Activated naive CD4-positive, alpha-beta T cell treated with anti-CD3 and anti-CD28 coated beads for 36 hours (primary cell): ENCODE measurements around the gene PIP5K1B. TPM values are rescaled to one million over a fixed set of nuclear protein-coding genes. Genes with fewer than 3 reads are reported as not detected.

Source experiments
- CTCF ChIA-PET: fragments of 350-600 bp; sonication (Branson Sonifier 250); formaldehyde crosslinking; loops from one replicate; lab custom pipeline; 2021; ENCODE audit warnings: antibody characterized with exemption; lab: Charles Lee
- DNase-seq: peaks from one replicate; pipeline ENCODE4 v3.0.0-alpha.2; 2020
- H3K27ac Mint-ChIP-seq: one replicate; pipeline ENCODE4 v1.8.0; 2021; ENCODE audit warnings: mild to moderate bottlenecking, mixed read lengths
- H3K27me3 Mint-ChIP-seq: one replicate; pipeline ENCODE4 v1.8.0; 2021; ENCODE audit warnings: low read depth, mixed read lengths
- H3K36me3 Mint-ChIP-seq: one replicate; pipeline ENCODE4 v1.8.0; 2021; ENCODE audit warnings: low read depth, mixed read lengths
- H3K4me1 Mint-ChIP-seq: one replicate; pipeline ENCODE4 v1.8.0; 2021; ENCODE audit warnings: low read depth, mixed read lengths
- H3K4me3 Mint-ChIP-seq: one replicate; pipeline ENCODE4 v1.8.0; 2021; ENCODE audit warnings: mild to moderate bottlenecking, moderate library complexity, mixed read lengths
- H3K9me3 Mint-ChIP-seq: one replicate; pipeline ENCODE4 v1.8.0; 2021; ENCODE audit warnings: mixed read lengths
- intact Hi-C: fragments of 100-400 bp; cut with micrococcal nuclease; formaldehyde crosslinking; loops from one replicate; pipeline ENCODE4 v1.15.1; 2023
- total RNA-seq, 2 experiments: library from RNA; stranded (reverse); gene quantifications; one replicate each; pipeline ENCODE4 v1.2.3, GENCODE V29; 2021

PIP5K1B gene
- total RNA-seq, 2 experiments from 2014 or later, result 0.38 to 0.42 TPM

- H3K27ac Mint-ChIP-seq, result no peak overlapping the region
- H3K4me1 Mint-ChIP-seq, result peaks cover 18% of the 10 kb centered on the region
- no peaks in the 10 kb centered on the region for H3K9me3 Mint-ChIP-seq
- DNase-seq, result peak; percentile 79
- H3K27me3 Mint-ChIP-seq, result no peaks in the 10 kb centered on the region
- no peaks in the 10 kb centered on the region for H3K36me3 Mint-ChIP-seq
- CTCF ChIA-PET, result interaction anchor here (0.6 to 1.9 kb wide), 40 partner anchors 9 to 441 kb away, joined by 3 to 18 read pairs (median 5); a partner anchor contains a TSS
- intact Hi-C loops, result loop anchor here (1.0 to 5.0 kb wide), 8 partner anchors 25 to 415 kb away; a partner anchor contains a TSS
- H3K4me3 Mint-ChIP-seq, result no peak overlapping the region
Measured at GRCh38 chr9:68999393-69000105, 294.5 kb downstream of the PIP5K1B start.

DNA sequence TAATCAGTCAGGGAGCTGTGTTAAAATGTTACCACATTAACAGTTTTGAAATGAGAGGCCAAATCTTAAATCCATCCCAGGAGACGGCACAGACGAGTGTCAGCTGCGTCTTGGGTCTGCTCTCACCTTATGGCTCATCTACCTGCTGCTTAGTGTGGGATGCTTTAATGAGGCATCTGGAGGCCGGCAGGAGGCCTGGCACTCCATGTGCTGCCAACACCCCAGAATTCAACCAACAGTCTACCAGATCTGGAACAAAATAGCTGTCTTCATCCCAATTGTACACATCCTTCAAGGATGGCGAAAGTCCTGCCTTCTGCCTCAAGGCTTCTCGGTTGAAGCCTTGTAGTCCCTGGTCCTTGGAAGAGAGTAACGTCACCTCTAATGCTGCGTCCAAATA, 296.9 kb downstream of the PIP5K1B start:
- Mint-ChIP-seq H3K4me1 (peaks cover 5% of the 10 kb centered on the region), H3K27me3 (no peaks in the 10 kb centered on the region), H3K4me3 (no peak overlapping the region), H3K36me3 (no peaks in the 10 kb centered on the region), H3K27ac (no peak overlapping the region), H3K9me3 (no peaks in the 10 kb centered on the region)
- DNase-seq, result no peak
- intact Hi-C loops, result no loop called here
- CTCF ChIA-PET, result interaction anchor here (0.6 to 0.9 kb wide), 2 partner anchors 85 to 419 kb away, joined by 3 read pairs; no protein-coding TSS in a partner anchor

- no peak for DNase-seq
- Mint-ChIP-seq H3K4me1 (peaks cover 1% of the 10 kb centered on the region), H3K36me3 (no peaks in the 10 kb centered on the region), H3K27ac (no peak overlapping the region), H3K4me3 (no peak overlapping the region), H3K27me3 (no peaks in the 10 kb centered on the region), H3K9me3 (no peaks in the 10 kb centered on the region)
- CTCF ChIA-PET, result interaction anchor here (0.7 kb wide), 1 partner anchor 525 kb away, joined by 3 read pairs; no protein-coding TSS in a partner anchor
- intact Hi-C loops, result no loop called here
Measured at GRCh38 chr9:69003051-69003450, 298.0 kb downstream of the PIP5K1B start.

DNA sequence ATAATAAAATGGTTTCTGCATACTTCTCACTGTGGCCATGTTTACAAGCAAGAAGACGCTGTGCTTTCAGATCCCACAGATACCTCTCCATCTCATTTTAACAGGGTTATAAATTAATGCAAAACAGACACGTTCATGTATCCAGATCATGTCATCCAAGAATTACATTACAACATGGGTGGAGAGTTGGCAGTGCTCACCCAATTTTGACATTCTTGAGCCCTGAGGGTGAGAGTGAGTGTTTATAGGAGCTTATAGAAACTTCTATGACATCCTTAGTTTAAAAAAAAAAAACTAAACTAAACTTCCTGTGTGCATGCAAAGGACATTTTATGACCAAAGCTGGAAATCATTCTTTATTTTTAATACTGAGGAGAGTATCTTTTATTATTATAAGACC, 299.8 kb downstream of the PIP5K1B start:
- intact Hi-C loops, result no loop called here
- Mint-ChIP-seq H3K27ac (no peak overlapping the region), H3K4me1 (no peaks in the 10 kb centered on the region), H3K4me3 (no peak overlapping the region), H3K9me3 (no peaks in the 10 kb centered on the region), H3K36me3 (no peaks in the 10 kb centered on the region), H3K27me3 (no peaks in the 10 kb centered on the region)
- DNase-seq, result no peak
- CTCF ChIA-PET, result interaction anchor here (1.5 to 1.7 kb wide), 2 partner anchors 63 to 417 kb away, joined by 4 read pairs; no protein-coding TSS in a partner anchor

DNA sequence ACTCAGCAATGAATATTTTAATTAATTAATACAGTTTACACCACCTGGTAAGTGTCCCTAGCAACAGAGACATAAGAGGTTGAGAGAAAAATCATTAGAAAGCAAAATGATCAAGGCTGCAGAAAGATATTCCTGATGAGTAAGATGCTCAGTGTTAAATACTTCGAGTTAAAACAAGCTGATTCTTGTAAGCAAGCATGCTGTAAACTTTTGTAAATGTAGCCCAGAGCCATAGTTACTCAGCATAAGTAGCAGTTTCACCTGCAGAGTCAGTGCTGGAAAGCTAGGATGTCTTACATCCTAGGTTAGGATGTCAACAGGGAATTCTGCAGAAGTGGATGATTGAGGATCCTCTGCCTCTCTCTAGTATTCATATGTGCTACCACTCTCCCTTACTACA, 304.7 kb downstream of the PIP5K1B start:
- Mint-ChIP-seq H3K27me3 (peaks cover 11% of the 10 kb centered on the region), H3K36me3 (no peaks in the 10 kb centered on the region), H3K4me3 (no peak overlapping the region), H3K27ac (no peak overlapping the region), H3K4me1 (peaks cover 11% of the 10 kb centered on the region), H3K9me3 (no peaks in the 10 kb centered on the region)
- DNase-seq, result no peak
- CTCF ChIA-PET, result no interaction called here
- intact Hi-C loops, result loop anchor here (5.0 kb wide), 1 partner anchor 322 kb away; no protein-coding TSS in a partner anchor

DNA sequence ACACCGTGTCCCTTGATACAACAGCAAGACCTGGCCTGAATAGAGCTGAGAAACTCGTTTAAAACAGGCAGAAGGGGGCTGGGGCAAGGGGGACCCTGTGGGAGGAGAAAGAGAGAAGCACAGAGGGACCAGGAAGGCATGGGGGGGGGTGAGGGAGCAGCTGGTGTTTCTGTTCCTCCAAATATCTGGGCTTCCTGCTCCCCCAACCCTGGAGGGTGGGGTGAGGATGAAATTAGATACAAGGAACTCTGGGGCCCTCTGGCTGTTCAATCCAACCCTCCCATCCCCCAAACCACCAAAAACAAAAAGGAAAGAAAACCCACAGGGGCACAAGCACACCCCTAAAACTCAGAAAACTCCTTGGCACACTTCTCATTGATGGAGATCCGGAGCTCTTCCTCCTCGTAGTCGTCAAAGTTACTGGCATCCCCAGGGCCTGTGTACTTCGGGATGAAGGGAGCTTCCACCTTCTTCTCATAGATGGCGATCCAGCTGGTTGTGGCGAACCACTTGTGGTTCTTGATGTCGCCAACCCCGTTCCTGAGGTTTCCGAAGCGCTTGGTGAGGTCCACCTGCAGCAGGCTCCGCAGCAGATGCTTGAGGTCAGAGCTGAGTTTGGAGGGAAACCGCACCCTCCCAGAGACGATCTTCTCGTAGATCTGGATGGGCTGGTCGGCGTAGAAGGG, 307.8 kb downstream of the PIP5K1B start:
- intact Hi-C loops, result loop anchor here (5.0 kb wide), 1 partner anchor 326 kb away; no protein-coding TSS in a partner anchor
- DNase-seq, result no peak
- Mint-ChIP-seq H3K27ac (no peak overlapping the region), H3K4me3 (no peak overlapping the region), H3K36me3 (no peaks in the 10 kb centered on the region), H3K9me3 (no peaks in the 10 kb centered on the region), H3K27me3 (peaks cover 11% of the 10 kb centered on the region), H3K4me1 (peaks cover 11% of the 10 kb centered on the region)
- CTCF ChIA-PET, result interaction anchor here (0.7 to 1.8 kb wide), 7 partner anchors 14 to 429 kb away, joined by 3 to 6 read pairs (median 3); partner anchors contain the start of gene FXN

DNA sequence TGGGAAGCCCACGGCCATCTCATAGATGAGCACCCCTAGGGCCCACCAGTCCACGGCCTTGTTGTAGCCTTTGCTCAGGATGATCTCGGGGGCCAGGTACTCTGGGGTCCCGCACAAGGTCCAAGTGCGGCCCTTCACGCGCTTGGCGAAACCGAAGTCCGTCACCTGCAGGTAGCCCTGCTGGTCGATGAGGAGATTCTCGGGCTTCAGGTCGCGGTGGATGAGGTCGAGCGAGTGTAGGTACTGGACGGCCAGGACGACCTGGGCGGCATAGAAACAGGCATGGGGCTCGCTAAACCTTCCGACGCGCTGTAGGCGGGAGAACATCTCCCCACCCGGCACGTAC, 308.3 kb downstream of the PIP5K1B start:
- CTCF ChIA-PET, result interaction anchor here (0.7 to 1.8 kb wide), 5 partner anchors 13 to 429 kb away, joined by 3 to 6 read pairs (median 3); partner anchors contain the start of gene FXN
- Mint-ChIP-seq H3K4me3 (no peak overlapping the region), H3K9me3 (no peaks in the 10 kb centered on the region), H3K4me1 (peaks cover 11% of the 10 kb centered on the region), H3K36me3 (no peaks in the 10 kb centered on the region), H3K27ac (no peak overlapping the region), H3K27me3 (peaks cover 11% of the 10 kb centered on the region)
- no peak for DNase-seq
- intact Hi-C loops, result loop anchor here (5.0 kb wide), 1 partner anchor 326 kb away; no protein-coding TSS in a partner anchor

GRCh38 chr9:69014013-69014412, 309.0 kb downstream of the PIP5K1B start, which contains the start of gene PRKACG:
Gene PRKACG, minus strand, starts transcription at chr9:69014113. Its CDS starts 21 bp downstream, at chr9:69014092.
- no peak within 1 kb of the TSS for H3K4me3 Mint-ChIP-seq
- intact Hi-C loops, result loop anchor here (5.0 kb wide), 1 partner anchor 327 kb away; no protein-coding TSS in a partner anchor

GRCh38 chr9:69016191-69017096, 311.4 kb downstream of the PIP5K1B start:
- intact Hi-C loops, result no loop called here
- no peaks in the 10 kb centered on the region for H3K36me3 Mint-ChIP-seq
- H3K4me1 Mint-ChIP-seq, result peaks cover 33% of the 10 kb centered on the region
- H3K27ac Mint-ChIP-seq, result no peak overlapping the region
- H3K9me3 Mint-ChIP-seq, result no peaks in the 10 kb centered on the region
- no peak overlapping the region for H3K4me3 Mint-ChIP-seq
- CTCF ChIA-PET, result interaction anchor here (0.5 to 1.2 kb wide), 2 partner anchors 9 to 435 kb away, joined by 3 read pairs; no protein-coding TSS in a partner anchor
- peaks cover 9% of the 10 kb centered on the region for H3K27me3 Mint-ChIP-seq
- DNase-seq, result no peak

More at GRCh38 chr9:69014013-69014412, 309.0 kb downstream of the PIP5K1B start, which contains the start of gene PRKACG:
- H3K27ac Mint-ChIP-seq, result no peak within 1 kb of the TSS
- no peak for DNase-seq
- H3K9me3 Mint-ChIP-seq, result no peaks in the 10 kb centered on the region
- peaks cover 11% of the 10 kb centered on the region for H3K27me3 Mint-ChIP-seq
- CTCF ChIA-PET, result interaction anchor here (1.2 kb wide), 1 partner anchor 12 kb away, joined by 5 read pairs; no protein-coding TSS in a partner anchor
- peaks cover 18% of the 10 kb centered on the region for H3K4me1 Mint-ChIP-seq
- no peaks in the 10 kb centered on the region for H3K36me3 Mint-ChIP-seq

GRCh38 chr9:69018737-69019136, 313.7 kb downstream of the PIP5K1B start:
- no peak overlapping the region for H3K27ac Mint-ChIP-seq
- intact Hi-C loops, result no loop called here
- no peak overlapping the region for H3K4me3 Mint-ChIP-seq
- peaks cover 23% of the 10 kb centered on the region for H3K4me1 Mint-ChIP-seq
- no peaks in the 10 kb centered on the region for H3K36me3 Mint-ChIP-seq
- no peaks in the 10 kb centered on the region for H3K9me3 Mint-ChIP-seq
- no peaks in the 10 kb centered on the region for H3K27me3 Mint-ChIP-seq
- no peak for DNase-seq
- CTCF ChIA-PET, result interaction anchor here (0.6 to 1.5 kb wide), 5 partner anchors 9 to 447 kb away, joined by 3 to 10 read pairs (median 3); partner anchors contain the start of gene FXN

GRCh38 chr9:69019808-69020207, 314.8 kb downstream of the PIP5K1B start:
- Mint-ChIP-seq H3K4me3 (no peak overlapping the region), H3K36me3 (no peaks in the 10 kb centered on the region), H3K9me3 (no peaks in the 10 kb centered on the region), H3K4me1 (peaks cover 23% of the 10 kb centered on the region), H3K27ac (no peak overlapping the region), H3K27me3 (no peaks in the 10 kb centered on the region)
- intact Hi-C loops, result no loop called here
- peak; percentile 34 for DNase-seq
- CTCF ChIA-PET, result interaction anchor here (0.6 to 1.6 kb wide), 6 partner anchors 9 to 448 kb away, joined by 3 to 10 read pairs (median 4); partner anchors contain the start of gene FXN
